OCI-M2 (cell line): ENCODE data around the gene UGT8.
"Not testable (repeated sequence)": the region's sequence is repeated elsewhere in the genome, so short reads cannot be mapped to it uniquely, and the experiment has no call there.

Experiments
- DNase-seq: peaks from one replicate; lab custom pipeline; 2025; ENCODE audit not compliant: unreplicated experiment; lab: John Stamatoyannopoulos, UW

UGT8 gene

GRCh38 chr4:114598191-114599121, at the start of gene UGT8:
Gene UGT8, plus strand, starts transcription at chr4:114598807. Its CDS starts 24,074 bp downstream, at chr4:114622881.
- DNase-seq: no peak

GRCh38 chr4:114549638-114550037, 49.0 kb upstream of the UGT8 start:
- no peak for DNase-seq

- DNase-seq: no peak
These were observed 40.1 kb upstream of the UGT8 start for GRCh38 chr4:114558446-114559020.

GRCh38 chr4:114561590-114561989, 37.0 kb upstream of the UGT8 start:
- DNase-seq: no peak

- no peak for DNase-seq
These were observed 36.3 kb upstream of the UGT8 start for GRCh38 chr4:114562176-114562904.

GRCh38 chr4:114563536-114564315, 34.9 kb upstream of the UGT8 start:
- DNase-seq: no peak

- DNase-seq: no peak
These were observed 21.2 kb upstream of the UGT8 start for GRCh38 chr4:114577386-114577785.

GRCh38 chr4:114582621-114583020, 16.0 kb upstream of the UGT8 start:
- no peak for DNase-seq

- no peak for DNase-seq
These were observed 10.3 kb upstream of the UGT8 start for GRCh38 chr4:114588305-114588704.

GRCh38 chr4:114590360-114590759, 8.2 kb upstream of the UGT8 start:
- DNase-seq: not testable (repeated sequence)

GRCh38 chr4:114593526-114593925, 5.1 kb upstream of the UGT8 start:
- DNase-seq: no peak

- DNase-seq: no peak
These were observed 3.4 kb upstream of the UGT8 start for GRCh38 chr4:114595207-114595606.

- no peak for DNase-seq
These were observed 2.7 kb upstream of the UGT8 start for GRCh38 chr4:114595921-114596320.

GRCh38 chr4:114597410-114598115, 1.0 kb upstream of the UGT8 start:
- no peak for DNase-seq

- no peak for DNase-seq
These were observed 760 bp downstream of the UGT8 start for GRCh38 chr4:114599231-114599902.

GRCh38 chr4:114599903-114600552, 1.4 kb downstream of the UGT8 start:
- DNase-seq: no peak

- DNase-seq: no peak
These were observed 2.1 kb downstream of the UGT8 start for GRCh38 chr4:114600672-114601071.

- DNase-seq: no peak
These were observed 2.9 kb downstream of the UGT8 start for GRCh38 chr4:114601304-114602052.

- DNase-seq: no peak
These were observed 4.9 kb downstream of the UGT8 start for GRCh38 chr4:114603497-114603896.
